ENCODE results near the gene TRAF2.

TRAF2 gene

GRCh38 chr9:136927343-136928271 is 41.3 kb downstream of the TRAF2 start:
- no peak for DNase-seq (ENCODE audit: low read depth)
- no peak overlapping the region for H3K4me3 ChIP-seq (ENCODE audit: low read depth, low read length)

- H3K4me3 ChIP-seq (ENCODE audit: low read depth, low read length) = no peak overlapping the region
- no peak for DNase-seq (ENCODE audit: low read depth)
These were observed 42.3 kb downstream of the TRAF2 start for GRCh38 chr9:136928591-136928990.

- DNase-seq (ENCODE audit: low read depth) = no peak
- no peak overlapping the region for H3K4me3 ChIP-seq (ENCODE audit: low read depth, low read length)
These were observed 43.7 kb downstream of the TRAF2 start for GRCh38 chr9:136930014-136930413.

GRCh38 chr9:136931611-136932130 is 45.4 kb downstream of the TRAF2 start:
- H3K4me3 ChIP-seq (ENCODE audit: low read depth, low read length) = no peak overlapping the region
- DNase-seq (ENCODE audit: low read depth) = no peak

DNA sequence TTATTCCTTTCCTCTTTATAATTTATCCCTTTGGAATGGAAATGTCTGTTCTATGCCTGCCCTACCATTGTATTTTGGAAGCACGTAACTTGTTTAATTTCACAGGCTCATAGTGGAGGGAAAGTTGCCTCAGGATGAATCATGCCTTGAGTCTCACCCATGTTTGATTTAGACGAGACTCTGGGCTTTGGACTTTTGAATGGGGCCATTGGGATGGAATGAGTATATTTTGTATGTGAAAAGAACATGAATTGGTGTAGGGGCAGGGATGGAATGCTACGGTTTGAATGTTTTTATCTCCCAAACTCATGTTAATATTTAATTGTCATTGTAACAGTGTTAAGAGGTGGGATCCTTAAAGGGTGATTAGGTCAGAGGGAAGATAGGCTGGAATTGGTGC is 48.0 kb downstream of the TRAF2 start:
- no peak overlapping the region for H3K4me3 ChIP-seq (ENCODE audit: low read depth, low read length)

GRCh38 chr9:136935651-136936050 is 49.3 kb downstream of the TRAF2 start:
- H3K4me3 ChIP-seq (ENCODE audit: low read depth, low read length) = no peak overlapping the region
- DNase-seq (ENCODE audit: low read depth) = no peak

More for the DNA sequence above, 48.0 kb downstream of the TRAF2 start:
- DNase-seq (ENCODE audit: low read depth) = no peak

DNA sequence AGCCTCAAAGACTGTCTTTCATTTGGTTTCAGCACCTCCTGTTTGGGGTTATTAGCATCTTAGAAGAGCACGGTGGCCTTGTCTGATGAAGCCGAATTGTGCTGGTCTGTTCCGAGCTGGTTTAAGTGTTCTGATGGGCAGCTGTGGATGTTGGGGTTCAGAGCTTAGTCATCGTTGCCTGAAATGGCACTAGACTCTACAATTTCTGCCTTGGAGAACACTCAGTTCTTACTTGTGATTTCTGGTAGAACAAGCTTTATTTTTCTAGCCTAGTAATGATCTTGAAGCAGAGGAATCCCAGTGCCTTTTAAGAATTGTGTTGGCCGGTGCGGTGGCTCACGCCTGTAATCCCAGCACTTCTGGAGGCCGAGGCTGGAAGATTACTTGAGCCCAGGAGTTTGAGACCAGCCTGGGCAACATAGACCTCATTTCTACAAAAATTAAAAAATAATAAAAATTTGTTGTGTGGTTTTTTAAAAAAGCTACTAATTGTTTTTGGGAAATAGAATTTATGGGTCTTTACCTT is 50.4 kb downstream of the TRAF2 start:
- no peak for DNase-seq (ENCODE audit: low read depth)

GRCh38 chr9:136937186-136938001 is 51.1 kb downstream of the TRAF2 start:
- no peak overlapping the region for H3K4me3 ChIP-seq (ENCODE audit: low read depth, low read length)
- no peak for DNase-seq (ENCODE audit: low read depth)

More for the DNA sequence above, 50.4 kb downstream of the TRAF2 start:
- H3K4me3 ChIP-seq (ENCODE audit: low read depth, low read length) = no peak overlapping the region

GRCh38 chr9:136939431-136939995 is 53.2 kb downstream of the TRAF2 start:
- no peak for DNase-seq (ENCODE audit: low read depth)
- no peak overlapping the region for H3K4me3 ChIP-seq (ENCODE audit: low read depth, low read length)

GRCh38 chr9:136939996-136940525 is 53.7 kb downstream of the TRAF2 start:
- no peak overlapping the region for H3K4me3 ChIP-seq (ENCODE audit: low read depth, low read length)
- no peak for DNase-seq (ENCODE audit: low read depth)

DNA sequence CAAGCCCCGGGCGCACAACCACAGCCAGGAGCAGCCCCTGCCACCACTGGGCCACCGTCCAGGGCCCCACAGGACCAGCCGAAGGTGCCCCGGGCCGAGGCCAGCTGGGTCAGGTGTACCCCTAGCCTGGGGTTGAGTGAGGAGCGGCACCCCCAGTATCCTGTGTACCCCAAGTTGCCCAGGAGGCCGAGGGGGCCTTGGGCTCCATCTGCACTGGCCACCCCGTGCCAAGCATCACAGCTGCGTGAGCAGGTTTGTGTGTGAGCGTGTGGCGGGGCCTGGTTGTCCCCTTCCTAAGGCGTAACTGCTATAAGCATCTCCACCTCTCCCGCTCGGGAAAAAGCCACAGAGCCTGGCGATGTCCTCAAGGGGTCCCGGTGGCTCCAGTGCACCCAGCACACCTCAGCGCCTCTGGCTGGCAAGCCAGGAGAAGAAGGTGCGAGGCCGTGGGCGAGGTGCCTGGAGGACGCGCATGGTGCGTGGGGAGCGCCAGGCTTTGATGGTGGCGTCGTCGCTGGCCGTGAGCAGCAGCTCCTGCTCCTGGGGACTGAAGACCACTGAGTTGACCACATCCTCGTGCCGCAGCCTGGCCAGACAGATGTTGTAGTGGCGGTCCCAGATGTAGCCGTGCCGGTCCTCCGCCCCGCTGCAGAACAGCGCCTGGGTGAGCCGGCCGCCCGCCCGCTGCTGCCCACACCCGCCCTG is 54.4 kb downstream of the TRAF2 start:
- no peak overlapping the region for H3K4me3 ChIP-seq (ENCODE audit: low read depth, low read length)
- DNase-seq (ENCODE audit: low read depth) = no peak

DNA sequence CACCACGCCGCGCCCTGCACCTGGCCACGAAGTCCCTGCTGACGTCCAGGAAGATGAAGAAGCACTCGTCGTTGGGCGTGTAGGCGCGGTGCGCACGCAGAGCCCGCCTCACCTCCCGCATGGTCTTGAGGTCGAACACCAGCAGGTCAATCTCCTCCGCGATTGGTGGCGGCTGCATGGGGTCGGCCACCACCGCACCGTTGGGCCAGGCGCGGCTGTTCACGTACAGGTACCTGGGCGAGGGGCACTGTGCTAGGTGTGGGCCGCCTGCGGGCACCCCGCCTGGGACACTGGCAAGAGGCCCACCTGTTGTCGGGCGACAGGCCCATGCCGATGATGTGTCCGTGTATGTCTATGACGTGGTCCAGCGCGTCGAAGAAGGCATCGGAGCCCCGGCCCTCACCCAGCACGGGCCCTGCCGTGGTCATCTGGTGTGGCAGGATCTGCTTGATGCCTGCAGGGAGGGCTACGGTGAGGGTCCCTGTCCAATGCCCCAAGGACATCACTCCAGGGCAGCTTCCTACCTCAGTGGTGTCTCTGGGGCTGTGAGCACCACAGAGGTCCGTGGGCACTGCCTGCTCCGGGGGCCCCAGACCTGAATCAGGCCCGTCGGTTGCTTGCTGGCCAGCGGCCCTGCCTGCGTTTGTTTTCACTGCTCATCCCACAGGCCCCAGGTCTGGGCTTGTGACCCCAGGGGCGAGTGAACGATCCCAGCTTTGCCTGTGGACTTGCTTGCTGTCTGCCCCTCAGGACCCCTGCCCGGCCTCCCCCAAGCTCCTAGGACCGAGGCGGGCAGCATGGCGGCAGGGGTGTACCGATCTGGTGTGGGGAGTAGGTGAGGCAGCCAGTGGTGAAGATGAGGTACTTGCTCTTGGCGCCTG is 55.2 kb downstream of the TRAF2 start:
- no peak overlapping the region for H3K4me3 ChIP-seq (ENCODE audit: low read depth, low read length)
- no peak for DNase-seq (ENCODE audit: low read depth)

- H3K4me3 ChIP-seq (ENCODE audit: low read depth, low read length) = no peak overlapping the region
These were observed 56.0 kb downstream of the TRAF2 start for GRCh38 chr9:136942112-136942880.

DNA sequence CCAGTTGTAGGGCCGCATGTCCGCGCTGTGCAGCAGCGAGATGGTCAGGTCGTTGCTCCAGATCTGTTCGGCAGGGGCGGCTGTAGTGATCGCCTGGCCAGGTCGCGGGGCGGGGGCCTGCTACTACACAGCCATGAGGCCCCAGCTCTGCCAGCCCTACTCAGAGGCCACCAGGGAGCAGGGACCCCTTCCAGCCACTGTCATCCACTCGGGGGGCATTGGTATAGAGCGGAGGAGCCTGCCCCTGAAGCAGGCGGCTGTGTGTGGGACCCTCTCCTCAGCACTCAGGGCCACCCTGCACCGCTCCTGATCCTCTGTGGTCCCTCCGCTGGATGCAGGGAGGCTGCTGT is 56.5 kb downstream of the TRAF2 start:
- peak overlapping the region; percentile 87 for H3K4me3 ChIP-seq (ENCODE audit: low read depth, low read length)
- DNase-seq (ENCODE audit: low read depth) = no peak

More at GRCh38 chr9:136942112-136942880, 56.0 kb downstream of the TRAF2 start:
- no peak for DNase-seq (ENCODE audit: low read depth)

- no peak for DNase-seq (ENCODE audit: low read depth)
- H3K4me3 ChIP-seq (ENCODE audit: low read depth, low read length) = peak overlapping the region; percentile 87
These were observed 57.2 kb downstream of the TRAF2 start for GRCh38 chr9:136943291-136944211.

DNA sequence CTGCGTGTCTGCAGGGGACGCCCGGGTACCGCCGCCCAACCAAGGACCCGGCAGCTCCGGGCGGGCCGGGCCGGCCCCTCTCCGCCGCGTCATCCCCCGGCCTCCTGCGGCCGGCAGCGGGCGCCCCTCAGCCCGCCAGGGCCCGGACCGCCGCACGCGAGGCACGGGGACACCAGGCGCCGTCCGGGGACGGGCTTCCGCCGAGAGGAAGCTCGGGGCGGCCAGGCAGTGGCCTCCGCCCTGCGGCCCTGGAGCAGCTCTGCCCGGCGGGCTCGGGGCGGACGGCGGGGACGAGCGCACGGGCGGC is 57.8 kb downstream of the TRAF2 start:
- DNase-seq (ENCODE audit: low read depth) = no peak
- peak overlapping the region; percentile 87 for H3K4me3 ChIP-seq (ENCODE audit: low read depth, low read length)
